ENCODE measurements around the gene TCF4.

Gene TCF4

DNA sequence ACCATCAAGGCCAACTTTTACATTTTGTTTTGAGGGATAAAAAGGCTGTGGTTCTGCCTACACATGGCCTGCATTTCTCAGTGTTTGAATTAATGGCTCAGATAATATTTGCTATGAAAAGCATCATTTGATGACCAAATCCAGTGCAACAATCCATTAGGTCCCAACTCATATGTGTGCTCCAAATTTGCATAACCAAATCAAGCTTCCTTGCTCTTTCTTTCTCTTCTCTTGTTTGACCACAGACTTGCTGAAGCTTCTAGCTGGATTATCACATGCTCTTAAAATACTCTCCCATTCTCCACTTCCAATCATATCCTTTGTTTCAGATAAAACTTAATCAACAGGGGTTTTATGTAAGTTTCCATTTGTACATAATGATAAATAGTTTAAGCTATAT, 147.0 kb downstream of the TCF4 start:
- no peak overlapping the region for H2AFZ ChIP-seq (ENCODE audit: low read length)
- no peaks in the 10 kb centered on the region for H3K9me2 ChIP-seq (replicated peaks; ENCODE audit: insufficient read depth, low read length)
- no peaks in the 10 kb centered on the region for H3K27me3 ChIP-seq (replicated peaks; ENCODE audit: insufficient read depth, low read length)
- H3K4me3 ChIP-seq (ENCODE audit: low read length): no peak overlapping the region
- DNase-seq: no peak
- no peak overlapping the region for H3K4me2 ChIP-seq (ENCODE audit: low read depth, low read length)
- no peaks in the 10 kb centered on the region for H3F3A ChIP-seq (ENCODE audit: insufficient read depth, low read length)
- H3K79me2 ChIP-seq (ENCODE audit: low read length): 0 out of 2 replicates have a peak, but pooled peaks cover 3% of the 10 kb centered on the region
- no peaks in the 10 kb centered on the region for H4K20me1 ChIP-seq (ENCODE audit: insufficient read depth, low read length)
- no peaks in the 10 kb centered on the region for H3K36me3 ChIP-seq (replicated peaks; ENCODE audit: insufficient read depth, low read length)
- no peaks in the 10 kb centered on the region for H3K4me1 ChIP-seq (ENCODE audit: low read length)
- TF ChIP-seq EZH2phosphoT487 (IDR thresholded peaks at IDR 0.05; ENCODE audit: low read length) (no peak), EZH2 (optimal IDR thresholded peaks at IDR 0.05; ENCODE audit: low read depth, low read length) (no peak)
- TF ChIP-seq, protein P1, sequence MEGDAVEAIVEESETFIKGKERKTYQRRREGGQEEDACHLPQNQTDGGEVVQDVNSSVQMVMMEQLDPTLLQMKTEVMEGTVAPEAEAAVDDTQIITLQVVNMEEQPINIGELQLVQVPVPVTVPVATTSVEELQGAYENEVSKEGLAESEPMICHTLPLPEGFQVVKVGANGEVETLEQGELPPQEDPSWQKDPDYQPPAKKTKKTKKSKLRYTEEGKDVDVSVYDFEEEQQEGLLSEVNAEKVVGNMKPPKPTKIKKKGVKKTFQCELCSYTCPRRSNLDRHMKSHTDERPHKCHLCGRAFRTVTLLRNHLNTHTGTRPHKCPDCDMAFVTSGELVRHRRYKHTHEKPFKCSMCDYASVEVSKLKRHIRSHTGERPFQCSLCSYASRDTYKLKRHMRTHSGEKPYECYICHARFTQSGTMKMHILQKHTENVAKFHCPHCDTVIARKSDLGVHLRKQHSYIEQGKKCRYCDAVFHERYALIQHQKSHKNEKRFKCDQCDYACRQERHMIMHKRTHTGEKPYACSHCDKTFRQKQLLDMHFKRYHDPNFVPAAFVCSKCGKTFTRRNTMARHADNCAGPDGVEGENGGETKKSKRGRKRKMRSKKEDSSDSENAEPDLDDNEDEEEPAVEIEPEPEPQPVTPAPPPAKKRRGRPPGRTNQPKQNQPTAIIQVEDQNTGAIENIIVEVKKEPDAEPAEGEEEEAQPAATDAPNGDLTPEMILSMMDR (IDR thresholded peaks at IDR 0.05; ENCODE audit: low read length): no peak
- no peaks in the 10 kb centered on the region for H3K9me3 ChIP-seq (replicated peaks; ENCODE audit: insufficient read depth, low read length)
- H3K27ac ChIP-seq (ENCODE audit: low read length): no peak overlapping the region
- H3K9ac ChIP-seq (ENCODE audit: low read length): no peak overlapping the region

DNA sequence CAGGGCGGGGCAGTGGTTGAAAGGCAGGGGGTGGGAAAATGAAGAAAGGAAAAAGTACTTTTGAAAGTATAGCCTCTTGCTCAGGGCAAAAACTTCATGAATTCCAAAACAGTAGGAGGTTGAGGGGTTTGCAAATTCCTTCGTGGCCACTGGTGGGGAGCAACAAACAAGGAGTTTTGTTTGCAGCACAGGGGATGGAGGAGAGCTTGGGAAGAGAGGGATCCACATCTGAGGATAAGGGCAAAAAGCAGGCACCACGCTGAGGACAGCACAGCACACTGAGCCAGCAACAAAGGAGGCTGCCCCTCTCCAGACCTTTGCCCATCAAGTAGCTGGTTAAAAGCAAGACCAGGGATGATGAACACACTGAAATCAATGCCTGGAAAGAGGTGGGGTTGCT, 148.9 kb downstream of the TCF4 start:
- no peak for DNase-seq
- Histone ChIP-seq H4K20me1 (ENCODE audit: insufficient read depth, low read length) (no peaks in the 10 kb centered on the region), H3K27me3 (replicated peaks; ENCODE audit: insufficient read depth, low read length) (no peaks in the 10 kb centered on the region), H3K9me2 (replicated peaks; ENCODE audit: insufficient read depth, low read length) (no peaks in the 10 kb centered on the region), H3K36me3 (replicated peaks; ENCODE audit: insufficient read depth, low read length) (no peaks in the 10 kb centered on the region), H3K4me1 (ENCODE audit: low read length) (no peaks in the 10 kb centered on the region), H3K4me2 (ENCODE audit: low read depth, low read length) (no peak overlapping the region), H3K9me3 (replicated peaks; ENCODE audit: insufficient read depth, low read length) (no peaks in the 10 kb centered on the region), H3K79me2 (ENCODE audit: low read length) (0 out of 2 replicates have a peak, but pooled peaks cover 3% of the 10 kb centered on the region), H3K9ac (ENCODE audit: low read length) (no peak overlapping the region), H2AFZ (ENCODE audit: low read length) (no peak overlapping the region), H3K27ac (ENCODE audit: low read length) (no peak overlapping the region), H3K4me3 (ENCODE audit: low read length) (no peak overlapping the region), H3F3A (ENCODE audit: insufficient read depth, low read length) (no peaks in the 10 kb centered on the region)
- TF ChIP-seq, protein P1 (IDR thresholded peaks at IDR 0.05; ENCODE audit: low read length): no peak
- TF ChIP-seq EZH2 (optimal IDR thresholded peaks at IDR 0.05; ENCODE audit: low read depth, low read length): no peak
- TF ChIP-seq EZH2phosphoT487 (IDR thresholded peaks at IDR 0.05; ENCODE audit: low read length): no peak

- no peak overlapping the region for H3K4me2 ChIP-seq (ENCODE audit: low read depth, low read length)
- H3F3A ChIP-seq (ENCODE audit: insufficient read depth, low read length): no peaks in the 10 kb centered on the region
- H3K4me3 ChIP-seq (ENCODE audit: low read length): no peak overlapping the region
- H2AFZ ChIP-seq (ENCODE audit: low read length): no peak overlapping the region
- H3K9me2 ChIP-seq (replicated peaks; ENCODE audit: insufficient read depth, low read length): no peaks in the 10 kb centered on the region
- H3K9ac ChIP-seq (ENCODE audit: low read length): no peak overlapping the region
- H3K79me2 ChIP-seq (ENCODE audit: low read length): no peaks in the 10 kb centered on the region
- TF ChIP-seq EZH2phosphoT487 (IDR thresholded peaks at IDR 0.05; ENCODE audit: low read length) (no peak), EZH2 (optimal IDR thresholded peaks at IDR 0.05; ENCODE audit: low read depth, low read length) (no peak)
- TF ChIP-seq, protein P1 (IDR thresholded peaks at IDR 0.05; ENCODE audit: low read length): no peak
- no peaks in the 10 kb centered on the region for H3K9me3 ChIP-seq (replicated peaks; ENCODE audit: insufficient read depth, low read length)
- H3K36me3 ChIP-seq (replicated peaks; ENCODE audit: insufficient read depth, low read length): no peaks in the 10 kb centered on the region
- H4K20me1 ChIP-seq (ENCODE audit: insufficient read depth, low read length): no peaks in the 10 kb centered on the region
- no peak for DNase-seq
- H3K27ac ChIP-seq (ENCODE audit: low read length): no peak overlapping the region
- no peaks in the 10 kb centered on the region for H3K4me1 ChIP-seq (ENCODE audit: low read length)
- H3K27me3 ChIP-seq (replicated peaks; ENCODE audit: insufficient read depth, low read length): no peaks in the 10 kb centered on the region
These were observed 152.4 kb downstream of the TCF4 start for GRCh38 chr18:55435592-55435991.
